SK-N-SH treated with all-trans-retinoic acid at 6 μM for 48 hours (cell line): ENCODE results near the gene ADAMTS18.
A peak's percentile ranks its signal among the peaks of the same experiment; 100 is the strongest.

Source experiments
- ATAC-seq: fragments of 200-7000 bp; cut with Tn5 transposase; 3 replicates; pipeline ENCODE4 v1.9.1; 2020; ENCODE audit warnings: mild to moderate bottlenecking, moderate library complexity
- ARNTL ChIP-seq: fragments of 450-650 bp; formaldehyde crosslinking; IDR thresholded peaks from 2 replicates; pipeline ENCODE4 v1.5.0; 2020; ENCODE audit warnings: low read depth, mild to moderate bottlenecking, moderate library complexity, borderline replicate concordance
- BACH2 ChIP-seq: fragments of 250-450 bp; sonication (Bioruptor Pico); IDR thresholded peaks from 2 replicates; pipeline ENCODE4 v1.9.0; 2021; ENCODE audit warnings: mild to moderate bottlenecking, borderline replicate concordance
- CREB5 ChIP-seq: fragments of 250-450 bp; sonication (Bioruptor Pico); IDR thresholded peaks from 2 replicates; pipeline ENCODE4 v1.5.1; 2020; ENCODE audit warnings: low read depth, mild to moderate bottlenecking, moderate library complexity
- CSDC2 ChIP-seq: fragments of 250-450 bp; sonication (Bioruptor Pico); IDR thresholded peaks from 2 replicates; pipeline ENCODE4 v1.5.0; 2020; ENCODE audit warnings: mild to moderate bottlenecking, moderate library complexity
- ESRRG ChIP-seq: fragments of 250-450 bp; sonication (Bioruptor Pico); IDR thresholded peaks from 2 replicates; pipeline ENCODE4 v1.6.1; 2021; ENCODE audit warnings: mild to moderate bottlenecking
- GLIS3 ChIP-seq: fragments of 250-450 bp; sonication (Bioruptor Pico); IDR thresholded peaks from 2 replicates; pipeline ENCODE4 v1.5.0; 2020; ENCODE audit warnings: mild to moderate bottlenecking, moderate library complexity
- ISL1 ChIP-seq: fragments of 250-450 bp; sonication (Bioruptor Pico); IDR thresholded peaks from 2 replicates; pipeline ENCODE4 v2.1.2; 2022; ENCODE audit warnings: mild to moderate bottlenecking, moderate library complexity
- OSR1 ChIP-seq: fragments of 250-450 bp; sonication (Bioruptor Pico); IDR thresholded peaks from 2 replicates; pipeline ENCODE4 v1.8.0; 2022; ENCODE audit warnings: moderate library complexity, mild to moderate bottlenecking, inconsistent platforms
- PPARA ChIP-seq: fragments of 250-450 bp; sonication (Bioruptor Pico); IDR thresholded peaks from 2 replicates; pipeline ENCODE4 v1.5.0; 2020; ENCODE audit warnings: mild to moderate bottlenecking, borderline replicate concordance
- SNAI2 ChIP-seq: fragments of 250-450 bp; sonication (Bioruptor Pico); IDR thresholded peaks from 2 replicates; pipeline ENCODE4 v1.5.0; 2020; ENCODE audit warnings: mild to moderate bottlenecking, moderate library complexity
- TCF4 ChIP-seq: fragments of 250-450 bp; sonication (Bioruptor Pico); IDR thresholded peaks from 2 replicates; pipeline ENCODE4 v1.8.0; 2021; ENCODE audit warnings: mild to moderate bottlenecking, moderate library complexity, borderline replicate concordance
- TOX ChIP-seq: fragments of 250-450 bp; sonication (Bioruptor Pico); IDR thresholded peaks from 2 replicates; pipeline ENCODE4 v1.8.0; 2021; ENCODE audit warnings: mild to moderate bottlenecking, moderate library complexity, borderline replicate concordance
- TSHZ2 ChIP-seq: fragments of 250-450 bp; sonication (Bioruptor Pico); IDR thresholded peaks from 2 replicates; pipeline ENCODE4 v1.5.0; 2020; ENCODE audit warnings: mild to moderate bottlenecking, moderate library complexity
- ZC3H10 ChIP-seq: fragments of 250-450 bp; sonication (Bioruptor Pico); IDR thresholded peaks from 2 replicates; pipeline ENCODE4 v1.5.1; 2021; ENCODE audit warnings: mild to moderate bottlenecking, moderate library complexity
- ZFP3 ChIP-seq: fragments of 250-450 bp; sonication (Bioruptor Pico); IDR thresholded peaks from 2 replicates; pipeline ENCODE4 v1.5.0; 2020; ENCODE audit warnings: mild to moderate bottlenecking, moderate library complexity
- ZFP30 ChIP-seq: fragments of 450-650 bp; formaldehyde crosslinking; IDR thresholded peaks from 2 replicates; pipeline ENCODE4 v1.5.0; 2022; ENCODE audit warnings: mild to moderate bottlenecking, moderate library complexity
- ZNF565 ChIP-seq: fragments of 450-650 bp; formaldehyde crosslinking; conservative IDR thresholded peaks from 2 replicates; pipeline ENCODE4 v1.5.0; 2020; ENCODE audit warnings: low read depth, mild to moderate bottlenecking, moderate library complexity
- ZNF70 ChIP-seq: fragments of 450-650 bp; formaldehyde crosslinking; IDR thresholded peaks from 2 replicates; pipeline ENCODE4 v1.5.0; 2020; ENCODE audit warnings: mild to moderate bottlenecking, moderate library complexity
- ZNF8 ChIP-seq: fragments of 450-650 bp; formaldehyde crosslinking; IDR thresholded peaks from 2 replicates; pipeline ENCODE4 v1.5.0; 2020; ENCODE audit warnings: mild to moderate bottlenecking, moderate library complexity
- TF ChIP-seq, protein P1 (sequence below): fragments of 250-450 bp; sonication (Bioruptor Pico); IDR thresholded peaks from 2 replicates; pipeline ENCODE4 v1.8.0; 2020; ENCODE audit warnings: mild to moderate bottlenecking, moderate library complexity, borderline replicate concordance
- TF ChIP-seq, protein P2 (sequence below): fragments of 250-450 bp; sonication (Bioruptor Pico); IDR thresholded peaks from 2 replicates; pipeline ENCODE4 v1.8.0; 2021; ENCODE audit warnings: low read depth, mild to moderate bottlenecking, moderate library complexity, borderline replicate concordance

Gene ADAMTS18

GRCh38 chr16:77409311-77409710 lies 25.5 kb downstream of the ADAMTS18 start:
- TF ChIP-seq ARNTL (CRISPR knock-in tag), result no peak
- peak; percentile 88 for TF ChIP-seq ISL1 (CRISPR knock-in tag)
- no peak for ATAC-seq

DNA sequence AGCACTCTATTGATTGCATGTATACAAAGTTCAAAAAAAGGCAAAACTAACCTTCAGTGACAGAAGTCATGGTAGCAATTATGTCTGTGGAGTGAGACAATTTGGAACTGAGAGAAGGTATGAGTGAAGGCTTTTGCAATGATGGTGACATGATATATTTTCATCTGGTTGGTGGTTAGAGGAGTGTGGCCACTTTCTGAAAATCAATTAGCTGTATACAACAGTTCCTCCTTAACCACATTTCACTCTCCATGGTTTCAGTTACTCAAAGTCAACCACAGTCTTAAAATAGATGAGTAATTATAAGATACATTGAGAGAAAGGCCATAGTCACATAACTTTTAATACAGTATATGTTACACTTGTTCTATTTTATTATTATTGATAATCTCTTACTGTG lies 26.2 kb downstream of the ADAMTS18 start:
- TF ChIP-seq OSR1 (CRISPR knock-in tag), result no peak
- TF ChIP-seq ISL1 (CRISPR knock-in tag), result no peak
- TF ChIP-seq TSHZ2, result no peak
- TF ChIP-seq ZFP30, result no peak
- TF ChIP-seq TOX (CRISPR knock-in tag), result no peak
- TF ChIP-seq ZNF70 (CRISPR knock-in tag), result no peak
- no peak for TF ChIP-seq CREB5 (CRISPR knock-in tag)
- TF ChIP-seq ESRRG, result no peak
- no peak for TF ChIP-seq ZNF565 (CRISPR knock-in tag)
- TF ChIP-seq SNAI2 (CRISPR knock-in tag), result no peak
- no peak for TF ChIP-seq GLIS3 (CRISPR knock-in tag)
- TF ChIP-seq ZC3H10, result no peak
- TF ChIP-seq TCF4, result no peak
- TF ChIP-seq, protein P1, sequence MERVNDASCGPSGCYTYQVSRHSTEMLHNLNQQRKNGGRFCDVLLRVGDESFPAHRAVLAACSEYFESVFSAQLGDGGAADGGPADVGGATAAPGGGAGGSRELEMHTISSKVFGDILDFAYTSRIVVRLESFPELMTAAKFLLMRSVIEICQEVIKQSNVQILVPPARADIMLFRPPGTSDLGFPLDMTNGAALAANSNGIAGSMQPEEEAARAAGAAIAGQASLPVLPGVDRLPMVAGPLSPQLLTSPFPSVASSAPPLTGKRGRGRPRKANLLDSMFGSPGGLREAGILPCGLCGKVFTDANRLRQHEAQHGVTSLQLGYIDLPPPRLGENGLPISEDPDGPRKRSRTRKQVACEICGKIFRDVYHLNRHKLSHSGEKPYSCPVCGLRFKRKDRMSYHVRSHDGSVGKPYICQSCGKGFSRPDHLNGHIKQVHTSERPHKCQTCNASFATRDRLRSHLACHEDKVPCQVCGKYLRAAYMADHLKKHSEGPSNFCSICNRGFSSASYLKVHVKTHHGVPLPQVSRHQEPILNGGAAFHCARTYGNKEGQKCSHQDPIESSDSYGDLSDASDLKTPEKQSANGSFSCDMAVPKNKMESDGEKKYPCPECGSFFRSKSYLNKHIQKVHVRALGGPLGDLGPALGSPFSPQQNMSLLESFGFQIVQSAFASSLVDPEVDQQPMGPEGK, result no peak
- TF ChIP-seq PPARA (CRISPR knock-in tag), result no peak
- TF ChIP-seq, protein P2, sequence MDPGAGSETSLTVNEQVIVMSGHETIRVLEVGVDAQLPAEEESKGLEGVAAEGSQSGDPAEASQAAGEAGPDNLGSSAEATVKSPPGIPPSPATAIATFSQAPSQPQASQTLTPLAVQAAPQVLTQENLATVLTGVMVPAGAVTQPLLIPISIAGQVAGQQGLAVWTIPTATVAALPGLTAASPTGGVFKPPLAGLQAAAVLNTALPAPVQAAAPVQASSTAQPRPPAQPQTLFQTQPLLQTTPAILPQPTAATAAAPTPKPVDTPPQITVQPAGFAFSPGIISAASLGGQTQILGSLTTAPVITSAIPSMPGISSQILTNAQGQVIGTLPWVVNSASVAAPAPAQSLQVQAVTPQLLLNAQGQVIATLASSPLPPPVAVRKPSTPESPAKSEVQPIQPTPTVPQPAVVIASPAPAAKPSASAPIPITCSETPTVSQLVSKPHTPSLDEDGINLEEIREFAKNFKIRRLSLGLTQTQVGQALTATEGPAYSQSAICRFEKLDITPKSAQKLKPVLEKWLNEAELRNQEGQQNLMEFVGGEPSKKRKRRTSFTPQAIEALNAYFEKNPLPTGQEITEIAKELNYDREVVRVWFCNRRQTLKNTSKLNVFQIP (CRISPR knock-in tag), result no peak
- no peak for TF ChIP-seq ZNF8 (CRISPR knock-in tag)
- no peak for TF ChIP-seq BACH2
- TF ChIP-seq ZFP3, result no peak
- ATAC-seq, result no peak

GRCh38 chr16:77406680-77407079 lies 28.2 kb downstream of the ADAMTS18 start:
- 0 out of 3 replicates have a peak, but pooled peaks have one; percentile 49 for ATAC-seq
- TF ChIP-seq ZNF565 (CRISPR knock-in tag) (no peak), GLIS3 (CRISPR knock-in tag) (no peak), ZNF8 (CRISPR knock-in tag) (no peak), ESRRG (no peak), PPARA (CRISPR knock-in tag) (no peak), OSR1 (CRISPR knock-in tag) (no peak), ZFP3 (no peak), CREB5 (CRISPR knock-in tag) (no peak), CSDC2 (CRISPR knock-in tag) (no peak), TCF4 (no peak), ZC3H10 (no peak), ZNF70 (CRISPR knock-in tag) (no peak), ZFP30 (no peak)

DNA sequence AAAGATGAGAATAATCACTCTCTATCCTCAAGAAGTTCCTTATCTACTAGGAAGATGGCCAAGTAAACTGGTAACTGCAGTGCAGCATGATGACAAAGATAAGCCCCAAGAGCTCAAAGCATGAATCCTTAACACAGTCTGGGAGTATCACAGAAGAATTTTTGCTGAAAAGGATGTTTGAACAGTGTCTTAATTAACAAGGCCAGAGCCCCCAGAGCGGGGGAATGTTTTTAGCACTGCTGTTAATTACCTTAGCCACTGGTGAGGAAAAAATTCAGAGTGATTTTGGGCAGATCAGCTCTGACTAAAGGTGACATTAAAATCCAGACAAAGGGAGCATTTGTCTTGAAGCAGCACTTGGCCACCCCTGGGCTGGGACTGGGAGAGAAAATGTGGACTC lies 30.1 kb downstream of the ADAMTS18 start:
- no peak for TF ChIP-seq GLIS3 (CRISPR knock-in tag)
- no peak for ATAC-seq
